Fibroblast of skin of right quadriceps (primary cell): Measurements from ENCODE around the gene CALU.

Experiments used
- DNase-seq: peaks from one replicate; pipeline ENCODE4 v3.0.0-alpha.2; 2013

CALU gene

DNA sequence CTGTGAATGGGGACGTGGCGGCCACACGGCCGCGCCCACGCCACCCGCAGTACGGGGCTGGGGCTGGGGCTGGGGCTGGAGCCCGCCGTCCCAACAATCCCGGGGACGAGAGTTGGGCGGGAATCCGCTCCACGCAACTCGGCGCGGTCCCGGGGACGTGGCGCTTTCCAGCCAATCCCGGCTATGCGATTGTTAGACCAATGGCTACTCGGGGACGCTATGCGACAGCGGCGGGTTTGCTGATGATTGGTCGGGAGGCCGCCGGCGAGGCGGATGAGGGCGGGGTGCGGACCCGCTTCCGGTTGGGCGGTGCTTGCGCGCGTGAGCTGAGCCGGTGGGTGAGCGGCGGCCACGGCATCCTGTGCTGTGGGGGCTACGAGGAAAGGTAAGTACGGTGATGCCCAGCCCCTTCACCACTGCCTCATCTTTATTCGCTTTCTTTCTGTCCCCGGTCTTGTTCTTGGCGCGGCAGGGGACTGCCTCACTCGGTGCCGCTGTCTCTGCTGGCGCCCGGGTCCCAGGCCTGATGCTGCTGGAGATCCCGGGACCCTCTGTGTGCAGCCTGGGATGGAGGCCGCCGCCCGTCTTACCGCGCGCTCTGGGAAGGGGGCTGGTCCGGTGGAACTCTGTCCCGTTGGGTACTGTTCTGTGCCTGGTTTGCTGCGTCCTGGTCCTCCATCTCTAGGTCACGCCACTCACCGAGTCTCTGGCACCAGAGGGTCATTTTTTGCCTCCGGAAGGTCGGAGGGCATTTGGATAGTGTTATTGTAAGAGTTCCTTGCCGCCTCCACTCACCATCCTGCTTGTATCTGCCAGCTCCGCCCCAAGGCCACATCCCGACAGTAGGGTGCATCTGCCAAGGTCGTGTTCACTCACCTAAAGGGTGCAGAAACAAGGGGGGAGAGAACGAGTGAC, at the start of gene CALU:
TSS of gene CALU (plus strand) at position 312 of the 915 bp plus-strand sequence. CDS start 9,225 bp downstream, outside the sequence.
- DNase-seq, result peak; percentile 98

DNA sequence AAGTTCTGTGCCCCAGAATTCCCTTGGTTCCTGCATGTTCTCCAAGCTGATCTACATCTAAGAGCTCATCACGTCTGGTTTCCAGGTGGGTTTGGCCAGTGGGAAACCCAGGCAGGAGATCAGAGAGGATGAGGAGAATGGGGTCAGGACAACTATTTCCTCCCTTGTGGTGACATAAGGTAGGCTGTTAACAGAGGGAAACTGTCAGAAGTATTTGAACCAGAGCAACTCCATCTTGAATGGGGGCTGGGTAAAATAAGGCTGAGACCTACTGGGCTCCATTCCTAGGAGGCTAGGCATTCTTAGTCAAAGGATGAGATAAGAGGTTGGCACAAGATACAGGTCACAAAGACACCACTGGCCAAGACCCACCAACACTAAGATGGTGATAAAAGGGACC, 47.9 kb upstream of the CALU start:
- no peak for DNase-seq

DNA sequence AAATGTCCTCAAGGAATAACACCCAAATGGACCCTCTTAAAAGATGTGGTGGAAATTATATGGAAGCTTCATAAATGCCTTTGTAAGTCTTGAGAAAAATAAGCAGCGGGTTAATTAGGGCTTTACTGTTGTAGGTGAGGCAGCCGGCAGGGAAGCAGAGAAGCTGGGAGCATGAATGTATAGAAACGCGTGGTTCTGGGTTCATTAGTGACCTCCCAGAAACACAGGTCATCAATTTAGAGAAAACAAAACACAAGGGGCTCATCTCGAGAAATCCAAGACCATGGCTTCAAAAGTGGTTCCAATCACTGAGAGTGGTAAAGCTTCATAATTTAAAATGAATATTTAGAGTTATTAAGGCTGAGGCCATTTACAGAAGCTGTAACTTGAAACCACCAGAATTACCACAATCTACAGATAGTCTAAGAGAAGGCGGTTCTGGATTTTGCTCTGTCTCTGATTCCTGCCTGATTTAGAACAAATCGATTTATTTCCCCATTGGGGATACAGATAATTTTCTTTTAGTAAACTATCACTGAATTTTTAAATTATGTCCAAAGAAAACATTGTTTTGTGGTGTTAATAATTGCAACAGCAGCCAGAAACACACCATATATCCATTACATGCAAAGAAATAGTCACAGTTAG, 46.4 kb upstream of the CALU start:
- no peak for DNase-seq

DNA sequence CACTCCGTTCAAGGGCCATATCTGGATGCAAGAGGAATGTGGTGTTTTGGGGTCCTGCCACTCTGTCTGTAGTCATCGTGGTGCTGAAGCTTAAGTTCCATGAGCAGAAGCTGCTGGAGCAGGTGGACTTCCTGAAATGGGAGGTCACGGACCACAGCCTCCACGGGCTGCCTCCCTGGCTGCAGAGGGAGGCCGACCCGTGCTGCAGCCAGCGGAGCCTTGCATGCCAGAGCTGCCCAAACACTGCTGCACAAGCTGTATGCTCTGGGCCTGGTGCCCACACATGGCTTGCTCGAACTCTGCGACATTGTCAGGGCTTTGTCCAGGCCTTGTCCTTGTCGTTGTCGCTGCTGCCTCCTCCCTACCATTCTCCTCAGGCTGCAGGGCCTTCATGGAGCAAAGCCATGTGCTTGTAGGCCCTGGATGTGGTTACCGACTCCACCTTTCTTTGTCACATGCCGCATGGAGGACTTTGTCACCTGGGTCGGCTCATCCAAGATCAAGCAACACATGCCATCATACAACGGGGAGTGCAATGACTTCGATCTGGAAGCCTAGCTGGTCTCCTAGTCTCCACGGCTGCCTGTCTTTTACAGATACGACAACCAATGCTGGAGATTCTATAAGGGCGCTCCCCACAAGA, 45.7 kb upstream of the CALU start:
- no peak for DNase-seq

DNA sequence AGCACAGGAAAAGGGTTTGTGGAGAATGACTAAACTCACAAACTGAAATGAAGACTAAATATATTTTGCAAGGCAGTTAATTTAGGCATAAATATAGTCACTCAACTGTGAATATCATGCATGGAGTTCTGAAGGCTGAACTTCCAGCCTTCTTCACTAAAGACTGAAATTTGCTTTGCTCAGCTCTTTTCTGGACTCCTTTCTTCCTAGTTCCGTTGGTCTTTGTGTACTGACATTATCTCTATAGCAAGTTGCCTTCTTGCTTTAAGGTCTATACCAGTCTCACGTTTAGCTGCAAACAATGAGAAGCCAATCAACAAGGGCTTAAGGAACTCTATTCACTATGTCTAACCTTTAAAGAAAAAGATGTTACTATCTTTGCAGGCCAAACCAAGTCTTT, 44.4 kb upstream of the CALU start:
- no peak for DNase-seq

DNA sequence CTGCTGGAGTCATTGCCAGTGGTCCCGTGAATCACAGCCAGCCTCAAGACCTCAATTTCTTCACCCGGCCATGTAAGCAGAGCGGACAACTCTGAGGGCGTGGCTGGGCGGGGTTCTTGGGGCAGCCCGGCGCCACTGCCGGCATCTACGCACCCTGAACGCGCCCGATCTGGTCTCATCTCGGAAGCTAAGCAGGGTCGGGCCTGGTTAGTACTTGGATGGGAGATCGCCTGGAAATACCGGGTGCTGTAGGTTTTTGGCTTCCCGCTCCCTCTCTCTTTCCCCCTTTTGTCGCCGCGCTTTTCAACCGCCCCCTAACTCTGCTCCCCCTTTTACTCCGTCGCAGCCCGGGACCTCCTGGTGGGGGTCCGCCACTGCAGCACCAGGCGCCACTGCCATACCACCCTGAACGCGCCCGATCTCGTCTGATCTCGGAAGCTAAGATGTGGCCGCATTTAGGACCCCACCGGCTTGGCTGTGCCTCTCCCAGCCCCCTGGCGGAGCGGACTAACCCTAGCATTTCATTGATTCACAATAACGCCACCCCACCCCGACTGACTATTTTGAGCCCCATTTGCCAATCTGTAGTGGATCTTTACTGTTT, 41.8 kb upstream of the CALU start:
- DNase-seq, result peak; percentile 69

DNA sequence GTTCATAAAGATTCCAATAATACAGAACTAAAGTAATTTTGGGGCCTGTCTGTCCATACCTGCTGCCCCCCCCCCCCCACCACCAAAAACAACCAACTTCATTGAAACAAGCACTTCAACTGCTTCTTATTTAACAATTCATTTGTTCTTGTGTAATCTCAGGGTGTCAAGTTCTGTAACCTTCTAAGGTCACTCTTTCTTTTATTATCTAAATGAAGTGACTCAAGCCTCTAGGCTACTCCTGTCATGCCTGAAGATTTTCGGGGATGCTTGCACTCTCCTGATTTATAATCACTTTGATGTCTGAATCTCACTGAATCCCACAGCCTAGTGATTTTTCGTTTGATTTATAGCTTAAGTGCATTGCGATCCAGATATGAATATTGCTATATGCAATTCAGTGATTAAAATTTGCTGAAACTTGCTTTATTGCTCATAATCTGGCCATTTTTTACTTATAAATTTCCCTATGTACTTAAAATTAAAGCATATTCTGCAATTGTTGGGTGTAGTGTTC, 39.9 kb upstream of the CALU start:
- no peak for DNase-seq

DNA sequence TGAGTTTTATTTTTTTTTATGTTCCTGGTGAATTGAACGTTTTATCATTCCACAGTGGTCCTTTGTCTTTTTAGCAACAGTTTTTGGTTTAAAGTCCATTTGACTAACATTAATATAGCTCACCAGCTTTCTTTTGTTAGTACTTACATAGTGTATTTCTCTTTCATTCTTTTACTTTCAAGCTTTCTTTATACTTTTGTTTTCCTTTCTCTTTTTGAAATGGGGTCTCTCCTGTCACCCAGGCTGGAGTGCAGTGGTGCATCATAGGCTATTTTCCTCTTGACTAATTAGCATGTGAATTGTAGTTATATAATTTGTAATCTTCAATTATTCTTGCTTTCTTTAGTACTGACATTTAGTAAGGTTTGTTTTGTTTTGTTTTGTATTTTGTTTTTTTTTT, 39.3 kb upstream of the CALU start:
- no peak for DNase-seq

DNA sequence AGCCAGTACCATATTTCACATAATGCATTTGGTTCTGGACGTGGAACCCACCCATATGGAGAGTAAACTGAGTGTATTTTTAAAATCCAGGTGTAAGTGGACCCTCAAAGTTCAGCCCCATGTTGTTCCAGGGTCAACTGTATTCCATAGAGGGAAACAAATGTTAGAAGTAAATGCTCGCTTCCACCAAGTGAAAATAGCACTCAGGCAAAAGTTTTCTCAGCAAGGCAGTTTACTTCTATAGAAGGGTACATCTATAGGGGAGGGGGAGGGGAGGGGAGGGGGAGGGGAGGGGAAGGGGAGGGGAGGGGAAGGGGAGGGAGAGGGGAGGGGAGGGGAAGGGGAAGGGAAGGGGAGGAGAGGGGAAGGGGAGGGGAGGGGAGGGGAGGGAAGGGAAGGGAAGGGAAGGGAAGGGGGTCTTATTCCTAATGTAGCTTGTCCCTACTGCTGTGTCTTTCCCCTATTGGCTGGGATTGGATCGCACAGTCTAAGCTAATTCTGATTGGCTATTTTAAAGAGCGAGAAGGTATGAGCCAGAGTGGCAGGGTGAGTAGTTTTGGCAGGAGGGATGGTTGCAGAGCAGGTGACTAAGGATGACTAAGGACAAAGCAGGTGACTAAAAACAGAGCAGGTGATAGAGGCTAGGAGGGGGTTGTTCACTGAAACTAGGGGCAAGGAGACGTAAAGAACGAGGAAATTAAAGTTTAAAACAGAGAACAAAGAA, 37.9 kb upstream of the CALU start:
- no peak for DNase-seq

DNA sequence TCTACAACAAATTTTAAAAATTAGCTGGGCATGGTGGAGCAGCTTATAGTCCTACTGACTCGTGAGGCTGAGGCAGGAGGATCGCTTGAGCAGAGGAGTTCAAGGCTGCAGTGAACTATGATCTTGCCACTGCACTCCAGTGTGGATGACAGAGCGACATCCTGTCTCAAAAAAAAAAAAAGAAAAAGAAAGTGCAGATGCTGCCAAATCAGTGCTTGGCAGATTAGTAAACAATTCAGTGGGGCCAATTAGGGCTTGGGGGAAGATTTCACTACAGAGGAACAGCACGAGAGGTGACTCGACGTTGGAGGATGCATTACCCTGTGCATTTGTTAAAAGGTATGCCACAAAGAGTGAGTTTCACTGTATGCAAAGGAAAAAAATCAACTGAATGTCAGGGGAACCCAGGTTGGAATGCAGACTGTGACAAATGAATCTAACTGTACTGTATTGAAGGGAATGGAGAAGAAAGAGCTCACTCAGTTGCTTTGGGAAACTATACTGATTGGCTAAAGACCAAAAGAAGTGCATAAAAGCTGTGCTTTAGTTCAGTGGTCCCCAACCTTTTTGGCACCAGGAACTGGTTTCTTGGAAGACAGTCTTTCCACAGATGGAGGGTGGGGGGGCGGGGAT, 35.4 kb upstream of the CALU start:
- DNase-seq, result peak; percentile 74

DNA sequence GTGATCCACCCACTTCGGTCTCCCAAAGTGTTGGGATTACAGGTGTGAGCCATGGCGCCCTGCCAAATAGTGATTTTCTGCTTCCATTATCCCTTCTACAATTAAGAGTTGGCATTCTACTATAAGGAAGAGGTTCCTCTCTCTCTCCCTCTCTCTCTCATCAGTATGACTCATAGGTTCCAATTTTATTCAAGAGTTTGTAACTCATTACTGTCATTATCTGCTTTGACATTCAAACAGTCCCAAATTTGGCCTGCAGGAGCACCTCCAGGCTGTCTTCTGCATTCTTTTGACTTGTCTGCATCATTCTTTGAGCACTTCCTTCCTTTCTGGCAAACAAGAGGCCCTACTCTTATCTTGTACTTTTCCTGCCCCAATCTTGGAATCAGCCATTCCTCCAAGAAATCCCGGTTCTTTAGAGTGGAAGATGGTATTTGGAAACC, 33.2 kb upstream of the CALU start:
- DNase-seq, result peak; percentile 66

DNA sequence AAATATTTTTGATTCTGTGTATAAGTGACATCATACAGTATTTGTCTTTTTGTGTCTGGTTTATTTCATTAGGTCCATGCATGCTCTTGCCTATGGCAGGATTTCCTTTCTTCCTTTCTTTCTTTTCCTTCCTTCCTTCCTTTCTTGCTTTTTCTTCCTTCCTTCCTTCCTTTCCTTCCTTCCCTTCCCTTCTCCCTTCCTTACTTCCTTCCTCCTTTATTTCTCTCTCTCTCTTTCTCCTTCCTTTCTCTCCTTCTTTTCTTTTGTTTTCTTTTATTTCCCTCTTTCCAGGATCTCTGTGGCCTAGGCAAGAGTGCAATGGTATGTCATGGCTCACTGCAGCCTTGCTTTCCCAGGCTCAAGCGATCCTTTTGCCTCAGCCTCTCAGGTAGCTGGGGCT, 31.4 kb upstream of the CALU start:
- DNase-seq, result no peak

DNA sequence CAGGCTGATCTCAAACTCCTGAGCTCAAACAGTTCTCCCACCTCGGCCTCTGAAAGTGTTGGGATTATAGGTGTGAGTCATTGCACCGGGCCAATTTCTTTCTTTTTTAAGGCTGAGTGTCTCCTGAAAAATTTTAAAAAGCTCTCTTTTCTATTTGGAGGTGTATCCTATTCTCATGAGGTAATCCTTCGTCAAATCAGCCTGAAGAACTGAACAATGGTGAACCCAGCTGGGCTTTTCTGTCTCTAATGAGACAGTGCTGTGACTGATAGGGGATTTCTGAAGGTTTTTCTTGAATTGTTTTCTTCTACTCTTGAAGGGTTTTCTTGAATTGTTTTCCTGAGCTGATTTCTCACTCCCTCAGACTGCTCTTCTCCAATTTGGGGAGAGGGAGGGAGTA, 30.9 kb upstream of the CALU start:
- DNase-seq, result no peak

DNA sequence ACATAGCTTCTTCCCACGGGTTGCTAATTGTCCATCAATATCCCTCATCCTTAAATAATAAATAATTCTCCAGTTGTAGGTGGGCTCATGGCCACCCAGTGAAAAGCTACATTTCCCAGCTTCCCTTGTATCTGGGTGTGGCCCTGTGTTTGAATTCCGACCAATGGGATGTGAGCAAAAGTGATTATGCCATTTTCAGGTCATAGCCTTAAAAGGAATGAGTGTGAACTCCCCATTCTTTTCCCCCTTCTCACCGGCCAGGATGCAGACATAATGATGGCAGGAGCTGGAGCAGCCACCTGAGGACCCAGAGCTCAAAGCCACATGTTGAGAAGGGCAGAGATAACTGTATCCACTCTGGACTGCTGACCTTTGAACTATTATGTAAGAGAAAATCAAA, 30.3 kb upstream of the CALU start:
- no peak for DNase-seq

DNA sequence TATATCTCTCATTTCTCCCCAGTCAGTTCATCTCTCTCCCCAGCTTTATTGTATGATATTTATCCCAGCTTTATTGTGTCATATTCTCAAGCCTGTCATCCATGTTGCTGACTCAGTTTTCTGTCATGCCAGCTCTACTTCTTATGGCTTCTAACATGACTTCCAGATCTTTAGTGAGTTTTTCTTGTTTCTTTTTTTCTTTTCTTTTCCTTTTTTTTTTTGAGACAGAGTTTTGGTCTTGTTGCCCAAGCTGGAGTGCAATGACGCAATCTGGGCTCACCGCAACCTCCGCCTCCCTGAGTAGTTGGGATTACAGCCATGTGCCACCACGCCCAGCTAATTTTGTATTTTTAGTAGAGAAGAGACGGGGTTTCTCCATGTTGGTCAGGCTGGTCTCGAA, 28.7 kb upstream of the CALU start:
- no peak for DNase-seq

DNA sequence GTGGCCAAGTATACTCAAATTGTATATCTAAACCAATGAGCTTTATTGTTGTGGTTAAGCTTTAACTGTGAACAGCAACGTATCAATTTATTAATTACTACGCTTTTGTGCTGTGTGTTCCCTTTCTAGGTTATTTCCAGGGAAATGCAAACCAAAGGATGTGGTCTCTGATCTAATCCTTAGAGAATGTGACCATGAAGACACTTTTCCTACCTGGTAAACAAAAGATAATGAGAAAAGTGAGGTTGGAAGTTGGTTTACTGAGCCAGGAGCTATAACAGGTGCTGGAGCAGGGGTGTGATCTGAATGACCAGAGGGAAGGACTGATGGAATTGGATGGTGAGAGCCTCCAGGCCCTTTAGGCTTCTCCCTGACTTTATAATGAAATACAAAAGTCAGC, 25.4 kb upstream of the CALU start:
- DNase-seq, result no peak

DNA sequence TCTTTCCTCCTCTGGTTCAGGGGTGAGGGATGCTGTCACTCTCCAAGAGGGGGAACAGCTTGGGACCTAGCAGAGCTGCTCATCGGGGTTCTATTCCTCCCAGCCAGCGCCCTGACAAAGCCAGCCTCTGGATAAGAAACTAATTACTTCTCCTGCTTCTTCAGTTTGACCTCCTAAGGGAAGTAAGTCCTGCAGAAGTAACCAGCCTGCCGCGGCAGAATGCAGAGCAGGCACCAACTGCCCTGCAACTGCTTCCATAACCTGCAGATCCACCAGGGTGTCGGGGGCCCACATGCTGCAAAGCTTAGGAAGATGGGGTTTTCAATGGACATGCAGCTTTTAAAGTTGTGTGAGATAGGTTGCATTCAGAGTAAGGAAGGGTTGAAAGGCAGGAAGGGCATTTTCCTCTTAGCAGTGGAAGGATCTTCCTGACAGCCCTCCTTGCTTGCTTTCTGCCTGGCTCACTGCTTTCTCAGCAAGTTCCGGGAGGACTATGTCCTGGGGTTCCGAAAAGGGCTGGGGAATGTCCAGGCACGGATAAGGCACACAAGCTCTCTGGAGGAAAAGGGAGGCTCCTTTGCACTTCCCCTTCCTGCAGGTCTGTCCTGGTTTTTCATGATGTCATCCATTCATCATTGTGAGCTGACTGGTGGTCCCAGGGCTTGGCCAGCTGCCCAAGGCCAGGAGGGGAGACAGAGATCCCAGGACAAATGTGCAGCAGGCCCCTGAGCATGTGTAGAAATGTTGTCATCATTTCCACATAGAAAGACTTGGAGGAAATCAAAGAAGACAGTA, 24.3 kb upstream of the CALU start:
- no peak for DNase-seq

DNA sequence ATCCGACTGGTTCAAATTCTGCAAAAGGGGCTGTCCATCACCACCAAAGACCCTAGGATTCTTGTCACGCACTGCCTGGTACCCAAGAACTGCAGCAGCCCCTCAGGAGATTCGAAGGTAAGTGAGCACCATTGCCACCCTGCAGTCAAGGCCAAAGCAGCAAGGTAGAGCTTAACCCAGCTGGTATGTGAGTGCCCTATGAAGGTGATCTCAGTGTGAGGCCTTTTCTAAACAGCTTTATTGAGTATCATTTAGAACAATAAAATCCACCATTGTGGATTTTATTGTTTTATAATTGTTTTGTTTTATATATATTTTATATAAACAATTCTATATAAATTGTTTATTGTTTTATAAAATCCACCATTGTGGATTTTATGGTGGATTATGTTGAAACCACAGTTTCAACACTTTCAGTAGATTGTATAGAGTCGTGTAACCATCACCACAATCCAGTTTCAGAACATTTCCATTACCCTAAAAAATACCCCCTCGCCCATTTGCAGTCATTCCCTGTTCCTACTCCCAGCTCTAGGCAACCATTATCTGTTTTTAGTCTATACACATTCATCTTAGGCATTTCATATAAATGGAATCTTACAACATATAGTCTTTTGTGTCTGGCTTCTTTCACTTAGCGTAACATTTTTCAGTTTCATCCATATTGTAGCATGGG, 20.1 kb upstream of the CALU start:
- DNase-seq, result no peak

DNA sequence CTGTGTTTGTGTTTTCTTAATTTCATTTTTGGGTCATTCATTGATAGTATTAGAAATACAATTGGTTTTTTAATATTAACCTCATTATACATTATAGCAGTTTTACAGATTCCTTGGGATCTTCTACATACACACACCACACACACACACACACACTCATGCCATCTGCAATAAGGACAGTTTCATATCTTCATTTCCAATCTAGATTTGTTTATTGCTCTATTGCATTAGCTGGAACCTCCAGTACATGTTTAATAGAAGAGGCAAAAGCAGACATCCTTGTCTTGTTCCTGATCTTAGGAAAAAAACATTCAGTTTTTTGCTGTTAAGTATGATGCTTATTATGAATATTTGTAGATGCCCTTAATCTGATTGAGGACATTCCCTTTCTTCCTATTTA, 17.8 kb upstream of the CALU start:
- no peak for DNase-seq

DNA sequence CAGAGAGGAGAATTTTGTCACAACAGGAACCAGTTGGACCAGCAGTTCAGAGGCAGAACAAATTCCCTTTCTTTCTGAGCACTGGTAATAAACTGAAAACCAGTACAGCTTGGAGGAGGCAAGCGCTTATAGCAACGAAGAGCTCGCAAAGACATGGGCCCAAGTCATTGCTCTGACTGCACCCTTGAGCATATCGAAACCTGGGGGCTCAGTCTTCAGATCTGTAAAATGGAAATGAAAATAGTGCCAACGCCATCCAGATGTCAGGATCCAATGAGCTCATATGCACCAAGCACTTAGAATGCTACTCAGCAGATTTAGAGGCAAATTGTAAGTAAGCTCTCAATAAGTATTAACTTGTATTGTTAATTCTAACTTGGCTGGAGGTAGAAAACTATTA, 14.4 kb upstream of the CALU start:
- DNase-seq, result no peak

DNA sequence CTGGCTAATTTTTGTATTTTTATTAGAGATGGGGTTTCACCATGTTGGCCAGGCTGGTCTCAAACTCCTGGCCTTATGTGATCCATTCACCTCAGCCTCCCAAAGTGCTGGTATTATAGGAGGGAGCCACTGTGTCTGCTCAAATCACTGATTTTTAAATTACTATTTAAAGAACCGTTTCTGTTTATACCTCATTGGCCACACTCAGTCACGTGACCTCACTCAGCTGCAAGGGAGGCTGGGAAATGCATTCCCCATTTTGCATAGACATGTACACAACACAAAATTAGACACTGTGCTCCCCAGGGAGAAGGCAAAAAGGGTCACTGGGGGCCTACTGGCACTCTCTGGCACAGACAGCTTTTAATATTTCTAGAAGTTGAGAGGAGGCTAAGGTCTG, 13.6 kb upstream of the CALU start:
- DNase-seq, result no peak
